Liver (tissue), 3 donors: ENCODE measurements around the gene FAM118A.

ENCODE experiments used
- CTCF ChIP-seq: fragments of 150-350 bp; IDR thresholded peaks from 2 replicates; pipeline ENCODE4 v1.5.1; 2017; ENCODE audit warnings: improper control_type of control experiment, low read depth, low read length; ENCODE audit not compliant: missing input control
- FOXA1 ChIP-seq: IDR thresholded peaks from 2 replicates; pipeline ENCODE4 v1.6.1; 2016; ENCODE audit warnings: antibody characterized with exemption
- FOXA2 ChIP-seq: IDR thresholded peaks from 2 replicates; pipeline ENCODE4 v1.6.1; 2016; ENCODE audit warnings: antibody characterized with exemption
- GABPA ChIP-seq, 2 donors: IDR thresholded peaks in 1 of 2; conservative IDR thresholded peaks in 1 of 2; 2 replicates each; pipeline ENCODE4 v1.6.1; 2016; ENCODE audit warnings: antibody characterized with exemption in 2 of 2, mild to moderate bottlenecking in 1 of 2, moderate library complexity in 1 of 2
- JUND ChIP-seq, 2 donors: IDR thresholded peaks; 2 replicates each; pipeline ENCODE4 v1.6.1; 2016; ENCODE audit warnings: antibody characterized with exemption in 2 of 2
- RAD21 ChIP-seq, 2 donors: IDR thresholded peaks; 2 replicates each; pipeline ENCODE4 v1.6.1; 2016; ENCODE audit warnings: antibody characterized with exemption in 2 of 2, mild to moderate bottlenecking in 2 of 2
- TAF1 ChIP-seq: conservative IDR thresholded peaks from 2 replicates; pipeline ENCODE4 v1.6.1; 2016; ENCODE audit warnings: antibody characterized with exemption, mild to moderate bottlenecking
- donor health status: healthy.
- donor health status: healthy.

- no peak for TF ChIP-seq FOXA1
- no peak for TF ChIP-seq CTCF
- TF ChIP-seq JUND (IDR thresholded peaks at IDR 0.05) = no peak
- peak in 1 of 2 donors; percentile 71 for TF ChIP-seq GABPA (IDR thresholded peaks at IDR 0.05 in 1 of 2, conservative IDR thresholded peaks at IDR 0.05 in 1 of 2)
- no peak for TF ChIP-seq FOXA2
- TF ChIP-seq TAF1 = no peak
- TF ChIP-seq RAD21 (IDR thresholded peaks at IDR 0.05) = no peak
Observed at GRCh38 chr22:45328822-45329529, 19.2 kb downstream of the FAM118A start.
